Measurements from ENCODE around the gene TOM1.
"Not testable (repeated sequence)": the region's sequence is repeated elsewhere in the genome, so short reads cannot be mapped to it uniquely, and the experiment has no call there.

The TOM1 gene

GRCh38 chr22:35394810-35395563 lies 95.3 kb downstream of the TOM1 start:
- no peak for DNase-seq (ENCODE audit: low spot score)

DNA sequence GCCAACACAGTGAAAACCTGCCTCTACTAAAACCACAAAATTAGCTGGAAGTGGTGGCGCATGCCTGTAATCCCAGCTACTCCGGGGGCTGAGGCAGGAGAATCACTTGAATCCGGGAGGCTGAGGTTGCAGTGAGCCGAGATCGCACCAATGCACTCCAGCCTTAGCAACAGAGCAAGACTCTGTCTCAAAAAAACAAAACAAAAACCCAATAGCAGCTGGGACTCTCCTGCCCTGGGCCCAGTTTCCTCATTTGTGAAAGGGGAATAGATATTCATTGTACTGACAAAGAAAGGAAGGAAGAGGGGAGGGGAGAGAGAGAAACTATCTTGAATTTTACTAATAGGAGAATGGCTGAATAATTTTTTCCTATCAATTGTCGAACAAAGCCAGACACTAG lies 96.9 kb downstream of the TOM1 start:
- not testable (repeated sequence) for DNase-seq (ENCODE audit: low spot score)

DNA sequence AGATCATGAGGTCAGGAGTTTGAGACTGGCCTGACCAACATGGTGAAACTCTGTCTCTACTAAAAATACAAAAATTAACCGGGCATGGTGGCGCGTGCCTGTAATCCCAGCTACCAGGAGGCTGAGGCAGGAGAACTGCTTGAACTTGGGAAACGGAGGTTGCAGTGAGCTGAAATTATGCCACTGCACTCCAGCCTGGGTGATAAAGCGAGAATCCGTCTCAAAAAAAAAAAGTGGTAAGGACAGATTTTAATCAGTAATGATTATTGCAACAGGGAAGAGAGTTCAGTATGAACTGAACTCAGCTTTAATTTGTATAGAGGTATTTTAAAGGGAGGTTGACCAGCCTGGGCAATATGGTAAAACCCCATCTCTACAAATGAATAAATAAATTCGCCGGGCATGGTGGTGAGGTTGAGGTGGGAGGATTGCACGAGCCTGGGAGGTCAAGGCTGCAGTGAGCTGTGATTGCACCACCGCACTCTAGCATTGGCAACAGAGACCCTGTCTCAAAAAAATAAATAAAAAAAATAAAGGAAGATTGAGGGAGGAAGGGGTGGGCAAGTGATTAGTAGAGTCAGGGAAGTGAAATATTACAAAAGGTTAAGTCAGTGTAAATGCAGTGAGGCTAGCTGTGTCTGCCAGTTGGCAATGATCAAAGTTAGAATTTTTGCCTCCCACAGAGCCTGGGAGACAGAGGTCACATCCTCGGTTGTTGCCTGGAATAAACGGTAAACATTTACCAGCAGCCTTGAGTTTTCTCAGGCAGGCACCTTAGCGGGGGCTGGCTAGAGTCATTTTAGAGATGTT lies 97.6 kb downstream of the TOM1 start:
- no peak for DNase-seq (ENCODE audit: low spot score)

Small RNA genes within 50 kb of the gene (small RNA-seq; reads per million reads assigned to genes)
- gene MIR3909, result 0.24 to 1.5 reads per million in 2 experiments
- gene MIR6069, result 0 reads per million in 2 experiments
